Measurements from ENCODE around the gene ATP6V1G2. TPM values are rescaled to one million over a fixed set of nuclear protein-coding genes. Genes with fewer than 3 reads are reported as not detected.

The ATP6V1G2 gene
- total and polyA plus RNA-seq, 2 of the 4 experiments (the other 2 are of a cell fraction): 1.4 to 6.5 TPM

- TF ChIP-seq ELK1 (IDR thresholded peaks at IDR 0.05; ENCODE audit: borderline replicate concordance, low read depth, low read length): no peak
Observed at GRCh38 chr6:31587791-31588777, 41.7 kb upstream of the ATP6V1G2 start (continued).

- in situ Hi-C loops (cut with MboI; ENCODE audit: low sequenced_read_pairs) (no loop called here), dilution Hi-C loops (cut with HindIII; ENCODE audit: low sequenced_read_pairs, unreplicated experiment) (no loop called here)
- DNase-seq: no peak
- TF ChIP-seq RFX5 (IDR thresholded peaks at IDR 0.05; ENCODE audit: low read depth, low read length): no peak
- no peak for TF ChIP-seq CHD1 (IDR thresholded peaks at IDR 0.05; ENCODE audit: low read depth, low read length)
- no peak for TF ChIP-seq FOS (IDR thresholded peaks at IDR 0.05; ENCODE audit: low read depth, low read length)
- TF ChIP-seq NFE2L2 (IDR thresholded peaks at IDR 0.05; ENCODE audit: low read depth, low read length): no peak
- TF ChIP-seq CEBPB (IDR thresholded peaks at IDR 0.05; ENCODE audit: low read depth, low read length): no peak
- no peak for TF ChIP-seq MAZ (IDR thresholded peaks at IDR 0.05; ENCODE audit: borderline replicate concordance, low read depth, low read length)
- no peak for TF ChIP-seq ELK1 (IDR thresholded peaks at IDR 0.05; ENCODE audit: borderline replicate concordance, low read depth, low read length)
- TF ChIP-seq POLR2A (IDR thresholded peaks at IDR 0.05; ENCODE audit: low read depth, low read length): no peak
- TF ChIP-seq, protein P1, sequence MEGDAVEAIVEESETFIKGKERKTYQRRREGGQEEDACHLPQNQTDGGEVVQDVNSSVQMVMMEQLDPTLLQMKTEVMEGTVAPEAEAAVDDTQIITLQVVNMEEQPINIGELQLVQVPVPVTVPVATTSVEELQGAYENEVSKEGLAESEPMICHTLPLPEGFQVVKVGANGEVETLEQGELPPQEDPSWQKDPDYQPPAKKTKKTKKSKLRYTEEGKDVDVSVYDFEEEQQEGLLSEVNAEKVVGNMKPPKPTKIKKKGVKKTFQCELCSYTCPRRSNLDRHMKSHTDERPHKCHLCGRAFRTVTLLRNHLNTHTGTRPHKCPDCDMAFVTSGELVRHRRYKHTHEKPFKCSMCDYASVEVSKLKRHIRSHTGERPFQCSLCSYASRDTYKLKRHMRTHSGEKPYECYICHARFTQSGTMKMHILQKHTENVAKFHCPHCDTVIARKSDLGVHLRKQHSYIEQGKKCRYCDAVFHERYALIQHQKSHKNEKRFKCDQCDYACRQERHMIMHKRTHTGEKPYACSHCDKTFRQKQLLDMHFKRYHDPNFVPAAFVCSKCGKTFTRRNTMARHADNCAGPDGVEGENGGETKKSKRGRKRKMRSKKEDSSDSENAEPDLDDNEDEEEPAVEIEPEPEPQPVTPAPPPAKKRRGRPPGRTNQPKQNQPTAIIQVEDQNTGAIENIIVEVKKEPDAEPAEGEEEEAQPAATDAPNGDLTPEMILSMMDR (conservative IDR thresholded peaks at IDR 0.05; ENCODE audit: low read depth, low read length): no peak
- TF ChIP-seq MXI1 (IDR thresholded peaks at IDR 0.05; ENCODE audit: borderline replicate concordance, low read depth, low read length): no peak
Observed at GRCh38 chr6:31586599-31587281, 40.3 kb upstream of the ATP6V1G2 start.

More at GRCh38 chr6:31586599-31587281, 40.3 kb upstream of the ATP6V1G2 start:
- Histone ChIP-seq H3K18ac (ENCODE audit: low read depth, low read length) (no peak overlapping the region), H2AK5ac (ENCODE audit: low read depth, low read length) (no peak overlapping the region), H3K4me2 (ENCODE audit: low read depth, low read length) (no peak overlapping the region), H3K36me3 (ENCODE audit: control insufficient read depth, insufficient read depth, low read length) (no peaks in the 10 kb centered on the region), H3K9me1 (ENCODE audit: insufficient read depth, low read length) (no peaks in the 10 kb centered on the region; the same call in 1 of the 2 replicates), H4K5ac (ENCODE audit: low read depth, low read length) (no peak overlapping the region), H4K20me1 (ENCODE audit: insufficient read depth, low read length) (no peaks in the 10 kb centered on the region), H2BK15ac (ENCODE audit: low read depth, low read length) (no peak overlapping the region), H2AK9ac (replicated peaks; ENCODE audit: low read depth, low read length, poor library complexity) (peak overlapping the region; percentile 61), H3K23ac (ENCODE audit: low read depth, low read length) (no peak overlapping the region), H2AFZ (replicated peaks; ENCODE audit: low read length, poor library complexity) (no peak overlapping the region), H3K9ac (ENCODE audit: low read depth, low read length) (no peak overlapping the region), H3K14ac (replicated peaks; ENCODE audit: low read depth, low read length) (no peak overlapping the region), H3K4ac (ENCODE audit: low read depth, low read length) (no peak overlapping the region), H3K27ac (ENCODE audit: insufficient read depth, low read length) (no peak overlapping the region), H3K4me1 (ENCODE audit: control insufficient read depth, insufficient read depth, low read length) (peaks cover 2% of the 10 kb centered on the region; the same call in 1 of the 2 replicates), H4K91ac (ENCODE audit: insufficient read depth, low read depth, low read length) (no peak overlapping the region), H4K8ac (ENCODE audit: low read depth in 2 of 2, low read length in 2 of 2) (no peak overlapping the region; a peak in 1 of 4 replicates), H3K9me3 (ENCODE audit: control insufficient read depth, insufficient read depth, low read length) (no peaks in the 10 kb centered on the region), H3K56ac (ENCODE audit: extremely low read depth, insufficient read depth, low read length) (no peak overlapping the region), H2BK5ac (ENCODE audit: low read depth, low read length, poor library complexity, severe bottlenecking) (no peak overlapping the region), H2BK20ac (ENCODE audit: low read depth, low read length) (no peak overlapping the region), H3K79me1 (ENCODE audit: low read depth in 1 of 2, low read length in 2 of 2) (no peaks in the 10 kb centered on the region), H3K27me3 (ENCODE audit: control insufficient read depth, insufficient read depth, low read length) (peaks cover 11% of the 10 kb centered on the region), H3K4me3 (ENCODE audit: insufficient read depth, low read depth, low read length) (no peak overlapping the region), H2BK120ac (ENCODE audit: low read depth, low read length) (no peak overlapping the region)
- intact Hi-C loops (cut with micrococcal nuclease): no loop called here
- POLR2A ChIA-PET (ENCODE audit: unreplicated experiment): no interaction called here
- 0% methylated on average over 2 of the region's 9 CpGs; no CpG with 5 or more reads in 1 of the 2 experiments for WGBS, 2 experiments (ENCODE audit: extremely low coverage in 2 of 2, insufficient read length in 1 of 2)
- ATAC-seq (ENCODE audit: low read depth): no peak
- CTCF ChIA-PET: interaction anchor here (2.9 kb wide), 1 partner anchor 12 kb away, joined by 9 read pairs; no protein-coding TSS in a partner anchor
- BruUV-seq (replicated peaks): no TSS peak
